ENCODE data around the gene PSEN2. TPM values are rescaled to one million over a fixed set of nuclear protein-coding genes. Genes with fewer than 3 reads are reported as not detected.

Gene PSEN2
- total and polyA plus RNA-seq, 9 of the 15 experiments (the other 6 are each of a cell fraction or from before 2014, with no cell fraction given), result 2.3 to 21.5 (median 13.7) TPM

GRCh38 chr1:226940029-226940805 lies 69.8 kb downstream of the PSEN2 start, which contains the start of gene COQ8A (continued):
- peak; percentile 86; the same call in 1 of the 2 replicates for TF ChIP-seq IRF1 (CRISPR knock-in tag; IDR thresholded peaks at IDR 0.05; ENCODE audit: borderline replicate concordance)
- TF ChIP-seq PHTF2 (CRISPR knock-in tag; IDR thresholded peaks at IDR 0.05), result no peak
- TF ChIP-seq POLR2AphosphoS2 (IDR thresholded peaks at IDR 0.05; ENCODE audit: low read length), result no peak
- no peak for TF ChIP-seq NCOA1 (IDR thresholded peaks at IDR 0.05; ENCODE audit: low read depth)
- TF ChIP-seq ARHGAP35 (IDR thresholded peaks at IDR 0.05; ENCODE audit: partially characterized antibody), result no peak
- TF ChIP-seq ELF2 (CRISPR knock-in tag; IDR thresholded peaks at IDR 0.05), result no peak
- TF ChIP-seq LEF1 (IDR thresholded peaks at IDR 0.05), result peak; percentile 96
- no peak for TF ChIP-seq XRCC3 (IDR thresholded peaks at IDR 0.05)
- no peak for TF ChIP-seq NCOA2 (IDR thresholded peaks at IDR 0.05; ENCODE audit: partially characterized antibody in 2 of 2)
- TF ChIP-seq ZFP1 (CRISPR knock-in tag; IDR thresholded peaks at IDR 0.05), result peak; percentile 4; the same call in 1 of the 2 replicates
- peak; percentile 99 for TF ChIP-seq FOS (IDR thresholded peaks at IDR 0.05; ENCODE audit: extremely low read depth, insufficient read length)
- TF ChIP-seq CREBBP (IDR thresholded peaks at IDR 0.05; ENCODE audit: low read depth, low read length), result no peak
- TF ChIP-seq ZNF57 (CRISPR knock-in tag; IDR thresholded peaks at IDR 0.05), result 0 out of 2 replicates have a peak, but pooled peaks have one; percentile 40
- TF ChIP-seq ATF1 (CRISPR knock-in tag; IDR thresholded peaks at IDR 0.05), result peak; percentile 26; the same call in 1 of the 2 replicates
- TF ChIP-seq ATF1 (tag; IDR thresholded peaks at IDR 0.05), result peak; percentile 93
- TF ChIP-seq NFE2L1 (tag; IDR thresholded peaks at IDR 0.05; ENCODE audit: borderline replicate concordance, low read depth), result no peak
- no peak for TF ChIP-seq SMAD2 (IDR thresholded peaks at IDR 0.05; ENCODE audit: low read depth, low read length)
- no peak for TF ChIP-seq CHD4 (IDR thresholded peaks at IDR 0.05; ENCODE audit: insufficient read depth, insufficient replicate concordance, low read depth, low read length, poor library complexity, severe bottlenecking)
- TF ChIP-seq ZNF175 (CRISPR knock-in tag; IDR thresholded peaks at IDR 0.05; ENCODE audit: low read depth), result no peak
- no peak for TF ChIP-seq MIER1 (IDR thresholded peaks at IDR 0.05; ENCODE audit: low read depth)
- no peak for TF ChIP-seq HMBOX1 (IDR thresholded peaks at IDR 0.05)
- TF ChIP-seq SMAD4 (CRISPR knock-in tag; conservative IDR thresholded peaks at IDR 0.05), result no peak; the same call in none of the 2 replicates
- TF ChIP-seq ARNT (IDR thresholded peaks at IDR 0.05), result no peak
- TF ChIP-seq SREBF1 (IDR thresholded peaks at IDR 0.05; ENCODE audit: borderline replicate concordance, low read depth, low read length), result no peak
- 0 out of 2 replicates have a peak, but pooled peaks have one; percentile 57 for TF ChIP-seq ARID3A (IDR thresholded peaks at IDR 0.05; ENCODE audit: borderline replicate concordance, low read depth, low read length)
- peak; percentile 35; the same call in 1 of the 2 replicates for TF ChIP-seq USF2 (CRISPR knock-in tag; IDR thresholded peaks at IDR 0.05)
